K562 (cell line): ENCODE measurements around the gene UBR3. TPM values are rescaled to one million over a fixed set of nuclear protein-coding genes. Genes with fewer than 3 reads are reported as not detected.

Experiments used
- ATAC-seq: fragments of 200-7000 bp; cut with Tn5 transposase; 3 replicates; pipeline ENCODE4 v1.9.1; 2020; ENCODE audit warnings: moderate library complexity
- BruUV-seq: library from RNA; stranded (reverse); fragments of 400-500 nt; replicated peaks from 2 replicates; lab custom pipeline; 2021; lab: Mats Ljungman, UMichigan
- CTCF ChIA-PET: fragments of 300-600 bp; formaldehyde crosslinking; extraction: SDS; loops from one replicate; lab custom pipeline; 2021; ENCODE audit warnings: low intra/inter-chr PET ratio; lab: Yijun Ruan, JAX
- POLR2A ChIA-PET: fragments of 300-600, 350-650 bp; sonication (Branson Sonifier 250); formaldehyde crosslinking; extraction: SDS; loops from one replicate; lab custom pipeline; 2021; ENCODE audit warnings: antibody characterized with exemption, inconsistent platforms; lab: Yijun Ruan, JAX
- DNase-seq, 4 experiments: peaks; one replicate each; pipeline versions ENCODE4 v3.0.0 to v3.0.0-alpha.2; 2011 to 2018; ENCODE audit warnings: low spot score in 3 of 4, mixed read lengths in 3 of 4; ENCODE audit errors: extremely low read depth in 1 of 4
- FAIRE-seq: peaks from 2 replicates; lab custom pipeline; 2011; peaks lifted over from hg19 to GRCh38; lab: Jason Lieb, UNC
- H2AFZ ChIP-seq: 2 replicates; pipeline ENCODE4 v1.6.0; 2011; ENCODE audit warnings: low read depth, low read length, control low read depth, inconsistent platforms
- H3K27ac ChIP-seq: fragments of 200-600 bp; 3 replicates; pipeline ENCODE4 v1.8.0; 2011; ENCODE audit warnings: low read depth, mild to moderate bottlenecking, control low read depth, inconsistent platforms, low read length, moderate library complexity, mixed read lengths; ENCODE audit errors: extremely low read depth
- H3K27me3 ChIP-seq, 2 experiments: fragments of 300-600 bp in 1 of 2; 2 replicates in 1 of 2; 3 replicates in 1 of 2; pipeline versions ENCODE4 v1.6.0 to v1.8.0; 2011; ENCODE audit warnings: inconsistent platforms in 2 of 2, low read length in 2 of 2, mild to moderate bottlenecking in 1 of 2, mixed read lengths in 1 of 2, moderate library complexity in 1 of 2; ENCODE audit not compliant: control insufficient read depth in 2 of 2, insufficient read depth in 2 of 2
- H3K36me3 ChIP-seq: fragments of 300-600 bp; 3 replicates; pipeline ENCODE4 v1.8.0; 2011; ENCODE audit warnings: mild to moderate bottlenecking, low read length, inconsistent platforms; ENCODE audit not compliant: control insufficient read depth, insufficient read depth
- H3K4me1 ChIP-seq, 2 experiments: fragments of 200-600 bp in 1 of 2; replicated peaks in 1 of 2; 2 replicates in 1 of 2; 3 replicates in 1 of 2; pipeline versions ENCODE4 v1.5.1 to v1.8.0; 2011; ENCODE audit warnings: inconsistent platforms in 2 of 2, low read length in 2 of 2, mild to moderate bottlenecking in 1 of 2, mixed read lengths in 1 of 2, moderate library complexity in 1 of 2; ENCODE audit not compliant: control insufficient read depth in 2 of 2, insufficient read depth in 2 of 2
- H3K4me2 ChIP-seq: 2 replicates; pipeline ENCODE4 v1.6.1; 2011; ENCODE audit warnings: low read length, control low read depth, inconsistent platforms, mixed read lengths; ENCODE audit not compliant: insufficient read depth
- H3K4me3 ChIP-seq: fragments of 200-600 bp; sonication (generic), shearing (Covaris generic); 2 replicates; pipeline ENCODE4 v1.5.1; 2016; ENCODE audit warnings: control low read depth, inconsistent platforms
- H3K79me2 ChIP-seq: fragments of 200-600 bp; 3 replicates; pipeline ENCODE4 v1.8.0; 2011; ENCODE audit warnings: low read length, inconsistent platforms; ENCODE audit not compliant: control insufficient read depth, insufficient read depth
- H3K9ac ChIP-seq, 2 experiments: 2 replicates each; pipeline versions ENCODE4 v1.6.0 to v1.6.1; 2011; ENCODE audit warnings: low read depth in 2 of 2, low read length in 2 of 2, control low read depth in 1 of 2, inconsistent platforms in 1 of 2, mild to moderate bottlenecking in 1 of 2, mixed read lengths in 1 of 2; ENCODE audit not compliant: insufficient read depth in 1 of 2
- H3K9me1 ChIP-seq: one replicate; pipeline ENCODE4 v1.6.0; 2011; ENCODE audit warnings: inconsistent platforms, mild to moderate bottlenecking, low read length, moderate library complexity; ENCODE audit not compliant: control insufficient read depth, insufficient read depth
- H3K9me3 ChIP-seq: replicated peaks from 2 replicates; pipeline ENCODE4 v1.5.1; 2011; ENCODE audit warnings: low read depth, low read length, inconsistent platforms; ENCODE audit not compliant: control insufficient read depth, insufficient read depth
- H4K20me1 ChIP-seq: replicated peaks from 2 replicates; pipeline ENCODE4 v1.6.1; 2011; ENCODE audit warnings: low read length, inconsistent platforms, mixed read lengths; ENCODE audit not compliant: control insufficient read depth, insufficient read depth
- PURB ChIP-seq: sonication (generic); formaldehyde crosslinking; IDR thresholded peaks from 2 replicates; pipeline ENCODE4 v1.9.0; 2021; ENCODE audit warnings: low read depth, mild to moderate bottlenecking, missing genetic modification reagents
- WGBS: fragments of 100-300 bp; shearing (Covaris generic); methylation state at CpG from one replicate; pipeline ENCODE4 v1.1.6; 2016; ENCODE audit warnings: low coverage, mixed read lengths; ENCODE audit not compliant: insufficient coverage; ENCODE audit errors: missing lambda C conversion rate; 5-methylcytosine and 5-hydroxymethylcytosine counted together
- in situ Hi-C: fragments of 300-500 bp; cut with MboI; formaldehyde crosslinking; loops from 4 replicates; pipeline ENCODE4 v1.15.0; 2018; ENCODE audit warnings: inconsistent platforms, mixed read lengths
- intact Hi-C: fragments of 100-400 bp; cut with micrococcal nuclease; formaldehyde crosslinking; loops from 2 replicates; pipeline ENCODE4 v1.14.2; 2022
- polyA plus RNA-seq, 8 experiments: library from polyadenylated mRNA; depleted of rRNA in 4 of 8; stranded (reverse) in 5 of 8; unstranded in 3 of 8; fragments of >200 nt; fragmentation: Nextera tagmentation in 2 of 8; fragmentation: Illumina TruSeq in 1 of 8; extraction: Ambion mirVana in 2 of 8; extraction: Trizol in 1 of 8; gene quantifications; 2 replicates each; pipeline versions ENCODE4 v1.2.1 to v1.2.3, GENCODE V29; 2011 to 2014; ENCODE audit warnings: inconsistent platforms in 1 of 8, missing spikeins in 1 of 8
- total RNA-seq, 7 experiments: library from RNA; depleted of rRNA in 6 of 7; stranded (reverse); fragments of >200 nt in 6 of 7; fragmentation: Illumina TruSeq in 2 of 7; extraction: Trizol in 2 of 7; gene quantifications; 2 replicates each; pipeline versions ENCODE4 v1.2.1 to v1.2.3, GENCODE V29; 2011 to 2021; ENCODE audit warnings: low replicate concordance in 1 of 7
- TF ChIP-seq, protein P1 (sequence below): fragments of 200-800 bp; sonication (Bioruptor generic); IDR thresholded peaks from 2 replicates; pipeline ENCODE4 v1.6.1; 2016; ENCODE audit warnings: missing genetic modification characterization, missing compliant biosample characterization

UBR3 gene
- total and polyA plus RNA-seq, 9 of the 15 experiments (the other 6 are each of a cell fraction or from before 2014, with no cell fraction given) = 14.4 to 63.5 (median 40.4) TPM

DNA sequence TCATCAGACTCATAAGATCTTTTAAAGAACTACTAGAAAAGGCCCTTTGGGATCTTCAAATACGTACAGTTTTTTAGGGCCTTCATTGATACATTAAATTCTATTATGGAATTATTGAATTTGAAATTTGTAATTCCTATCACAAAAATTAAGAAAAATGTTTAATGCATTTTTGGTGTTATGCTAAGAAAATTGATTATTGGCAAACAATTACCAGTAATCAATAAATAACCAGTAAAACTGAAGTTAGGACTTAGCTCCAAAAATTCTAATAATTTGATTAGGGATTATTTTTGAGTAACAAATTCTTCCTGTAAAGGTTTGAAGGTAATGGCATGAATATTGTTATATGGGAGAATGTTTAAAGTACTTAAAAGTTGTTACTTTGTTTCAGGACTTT, 119.3 kb downstream of the UBR3 start:
- H3K79me2 ChIP-seq = no peaks in the 10 kb centered on the region
- ChIA-PET CTCF (no interaction called here), POLR2A (no interaction called here)
- H3K27me3 ChIP-seq = no peaks in the 10 kb centered on the region
- H2AFZ ChIP-seq = no peak overlapping the region
- DNase-seq = no peak
- BruUV-seq = no TSS peak
- no peak for FAIRE-seq
- H3K4me3 ChIP-seq = no peak overlapping the region
- H3K9ac ChIP-seq = no peak overlapping the region
- no peaks in the 10 kb centered on the region for H3K9me1 ChIP-seq
- no peaks in the 10 kb centered on the region for H3K9me3 ChIP-seq
- in situ Hi-C loops = loop anchor here (25.0 kb wide), 1 partner anchor 866 kb away; the partner anchor contains the start of gene GAD1
- 91% methylated on average over 1 of the region's 1 CpG for WGBS
- no peaks in the 10 kb centered on the region for H4K20me1 ChIP-seq
- ATAC-seq = no peak
- peaks cover 0 to 3% of the 10 kb centered on the region in 2 experiments; a peak in 2 of 5 replicates for H3K4me1 ChIP-seq
- no peak overlapping the region for H3K27ac ChIP-seq
- H3K36me3 ChIP-seq = peaks cover 56% of the 10 kb centered on the region
- TF ChIP-seq, protein P1, sequence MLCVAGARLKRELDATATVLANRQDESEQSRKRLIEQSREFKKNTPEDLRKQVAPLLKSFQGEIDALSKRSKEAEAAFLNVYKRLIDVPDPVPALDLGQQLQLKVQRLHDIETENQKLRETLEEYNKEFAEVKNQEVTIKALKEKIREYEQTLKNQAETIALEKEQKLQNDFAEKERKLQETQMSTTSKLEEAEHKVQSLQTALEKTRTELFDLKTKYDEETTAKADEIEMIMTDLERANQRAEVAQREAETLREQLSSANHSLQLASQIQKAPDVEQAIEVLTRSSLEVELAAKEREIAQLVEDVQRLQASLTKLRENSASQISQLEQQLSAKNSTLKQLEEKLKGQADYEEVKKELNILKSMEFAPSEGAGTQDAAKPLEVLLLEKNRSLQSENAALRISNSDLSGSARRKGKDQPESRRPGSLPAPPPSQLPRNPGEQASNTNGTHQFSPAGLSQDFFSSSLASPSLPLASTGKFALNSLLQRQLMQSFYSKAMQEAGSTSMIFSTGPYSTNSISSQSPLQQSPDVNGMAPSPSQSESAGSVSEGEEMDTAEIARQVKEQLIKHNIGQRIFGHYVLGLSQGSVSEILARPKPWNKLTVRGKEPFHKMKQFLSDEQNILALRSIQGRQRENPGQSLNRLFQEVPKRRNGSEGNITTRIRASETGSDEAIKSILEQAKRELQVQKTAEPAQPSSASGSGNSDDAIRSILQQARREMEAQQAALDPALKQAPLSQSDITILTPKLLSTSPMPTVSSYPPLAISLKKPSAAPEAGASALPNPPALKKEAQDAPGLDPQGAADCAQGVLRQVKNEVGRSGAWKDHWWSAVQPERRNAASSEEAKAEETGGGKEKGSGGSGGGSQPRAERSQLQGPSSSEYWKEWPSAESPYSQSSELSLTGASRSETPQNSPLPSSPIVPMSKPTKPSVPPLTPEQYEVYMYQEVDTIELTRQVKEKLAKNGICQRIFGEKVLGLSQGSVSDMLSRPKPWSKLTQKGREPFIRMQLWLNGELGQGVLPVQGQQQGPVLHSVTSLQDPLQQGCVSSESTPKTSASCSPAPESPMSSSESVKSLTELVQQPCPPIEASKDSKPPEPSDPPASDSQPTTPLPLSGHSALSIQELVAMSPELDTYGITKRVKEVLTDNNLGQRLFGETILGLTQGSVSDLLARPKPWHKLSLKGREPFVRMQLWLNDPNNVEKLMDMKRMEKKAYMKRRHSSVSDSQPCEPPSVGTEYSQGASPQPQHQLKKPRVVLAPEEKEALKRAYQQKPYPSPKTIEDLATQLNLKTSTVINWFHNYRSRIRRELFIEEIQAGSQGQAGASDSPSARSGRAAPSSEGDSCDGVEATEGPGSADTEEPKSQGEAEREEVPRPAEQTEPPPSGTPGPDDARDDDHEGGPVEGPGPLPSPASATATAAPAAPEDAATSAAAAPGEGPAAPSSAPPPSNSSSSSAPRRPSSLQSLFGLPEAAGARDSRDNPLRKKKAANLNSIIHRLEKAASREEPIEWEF = peak; percentile 92
- no peak for TF ChIP-seq PURB (CRISPR knock-in tag)
- no peak overlapping the region for H3K4me2 ChIP-seq
- intact Hi-C loops = no loop called here
